ENCODE measurements around the gene RAB8B. TPM values are rescaled to one million over a fixed set of nuclear protein-coding genes. Genes with fewer than 3 reads are reported as not detected.
"Not testable (repeated sequence)": the region's sequence is repeated elsewhere in the genome, so short reads cannot be mapped to it uniquely, and the experiment has no call there.

RAB8B gene
- polyA plus RNA-seq, 3 donors, result 2.7 to 24.2 (median 11.2) TPM

GRCh38 chr15:63198371-63199250, 9.2 kb downstream of the RAB8B start:
- no peak overlapping the region for H3K27ac ChIP-seq (ENCODE audit: low read depth, low read length)
- WGBS, 3 donors, result 43 to 47% (median 46%) methylated on average over 8 of the region's 8 CpGs

- 84 to 93% (median 91%) methylated on average over 5 of the region's 5 CpGs for WGBS, 3 donors
- no peak overlapping the region for H3K27ac ChIP-seq (ENCODE audit: low read depth, low read length)
These were observed 11.3 kb downstream of the RAB8B start for GRCh38 chr15:63200464-63201249.

- 44 to 63% (median 48%) methylated on average over 5 of the region's 5 CpGs for WGBS, 3 donors
These were observed 13.5 kb downstream of the RAB8B start for GRCh38 chr15:63202861-63203260.

GRCh38 chr15:63203451-63204090, 14.2 kb downstream of the RAB8B start:
- H3K27ac ChIP-seq (ENCODE audit: low read depth, low read length), result no peak overlapping the region
- 66 to 85% (median 74%) methylated on average over 9 of the region's 9 CpGs for WGBS, 3 donors

More at GRCh38 chr15:63202861-63203260, 13.5 kb downstream of the RAB8B start:
- no peak overlapping the region for H3K27ac ChIP-seq (ENCODE audit: low read depth, low read length)

GRCh38 chr15:63206079-63206478, 16.7 kb downstream of the RAB8B start:
- WGBS, 3 donors, result 87 to 93% (median 92%) methylated on average over 2 of the region's 2 CpGs

GRCh38 chr15:63208824-63209223, 19.4 kb downstream of the RAB8B start:
- H3K27ac ChIP-seq (ENCODE audit: low read depth, low read length), result not testable (repeated sequence)
- WGBS, 3 donors, result 96 to 98% (median 97%) methylated on average over 12 of the region's 12 CpGs

More at GRCh38 chr15:63206079-63206478, 16.7 kb downstream of the RAB8B start:
- H3K27ac ChIP-seq (ENCODE audit: low read depth, low read length), result no peak overlapping the region

- 79 to 86% (median 85%) methylated on average over 5 of the region's 5 CpGs for WGBS, 3 donors
- no peak overlapping the region for H3K27ac ChIP-seq (ENCODE audit: low read depth, low read length)
These were observed 21.0 kb downstream of the RAB8B start for GRCh38 chr15:63210151-63211091.

GRCh38 chr15:63211092-63211490, 21.7 kb downstream of the RAB8B start:
- H3K27ac ChIP-seq (ENCODE audit: low read depth, low read length), result no peak overlapping the region
- WGBS, 3 donors, result 73 to 91% (median 85%) methylated on average over 3 of the region's 3 CpGs

GRCh38 chr15:63211549-63211948, 22.1 kb downstream of the RAB8B start:
- WGBS, 3 donors, result 94 to 100% (median 96%) methylated on average over 2 of the region's 2 CpGs
- H3K27ac ChIP-seq (ENCODE audit: low read depth, low read length), result no peak overlapping the region

- H3K27ac ChIP-seq (ENCODE audit: low read depth, low read length), result no peak overlapping the region
- WGBS, 3 donors, result 51 to 53% (median 52%) methylated on average over 10 of the region's 10 CpGs
These were observed 22.9 kb downstream of the RAB8B start for GRCh38 chr15:63212050-63213004.

GRCh38 chr15:63218100-63218808, 28.8 kb downstream of the RAB8B start:
- H3K27ac ChIP-seq (ENCODE audit: low read depth, low read length), result no peak overlapping the region
- 46 to 55% (median 46%) methylated on average over 5 of the region's 5 CpGs for WGBS, 3 donors

GRCh38 chr15:63219196-63219710, 29.8 kb downstream of the RAB8B start:
- WGBS, 3 donors, result 69 to 85% (median 75%) methylated on average over 3 of the region's 3 CpGs
- no peak overlapping the region for H3K27ac ChIP-seq (ENCODE audit: low read depth, low read length)

GRCh38 chr15:63221346-63221745, 31.9 kb downstream of the RAB8B start:
- WGBS, 3 donors, result 37 to 81% (median 45%) methylated on average over 3 of the region's 3 CpGs
- no peak overlapping the region for H3K27ac ChIP-seq (ENCODE audit: low read depth, low read length)

GRCh38 chr15:63223463-63223862, 34.1 kb downstream of the RAB8B start:
- H3K27ac ChIP-seq (ENCODE audit: low read depth, low read length), result no peak overlapping the region
- 77 to 79% (median 78%) methylated on average over 6 of the region's 6 CpGs for WGBS, 3 donors

- no peak overlapping the region for H3K27ac ChIP-seq (ENCODE audit: low read depth, low read length)
- WGBS, 3 donors, result 91 to 96% (median 92%) methylated on average over 3 of the region's 3 CpGs
These were observed 36.0 kb downstream of the RAB8B start for GRCh38 chr15:63225381-63225780.
